Panc1 (cell line): ENCODE data around the gene DPM2. TPM values are rescaled to one million over a fixed set of nuclear protein-coding genes. Genes with fewer than 3 reads are reported as not detected.

ENCODE experiments used
- ATAC-seq: fragments of 200-7000 bp; cut with Tn5 transposase; 2 replicates; pipeline ENCODE4 v1.9.1; 2020; ENCODE audit warnings: mild to moderate bottlenecking, moderate library complexity
- BruUV-seq: library from RNA; stranded (reverse); fragments of 400-500 nt; replicated peaks from 2 replicates; lab custom pipeline; 2021; lab: Mats Ljungman, UMichigan
- CTCF ChIA-PET: fragments of 300-600 bp; sonication (Branson Sonifier 250); formaldehyde crosslinking; loops from one replicate; lab custom pipeline; 2022; ENCODE audit warnings: antibody characterized with exemption; lab: Charles Lee
- POLR2A ChIA-PET: fragments of 300-600 bp; sonication (Branson Sonifier 250); formaldehyde crosslinking; loops from one replicate; lab custom pipeline; 2022; ENCODE audit warnings: antibody characterized with exemption; lab: Charles Lee
- DNase-seq: peaks from one replicate; pipeline ENCODE4 v3.0.0-alpha.2; 2010; ENCODE audit warnings: low read depth, low spot score
- H3K27ac ChIP-seq: 2 replicates; pipeline ENCODE4 v1.5.1; 2011; ENCODE audit warnings: mild to moderate bottlenecking, low read length, inconsistent platforms
- H3K27me3 ChIP-seq: fragments of 200-500 bp; sonication (Bioruptor generic); 2 replicates; pipeline ENCODE4 v1.6.0; 2014; ENCODE audit warnings: low read length, inconsistent platforms; ENCODE audit not compliant: control insufficient read depth, insufficient read depth
- H3K36me3 ChIP-seq: fragments of 200-500 bp; sonication (Bioruptor generic); 2 replicates; pipeline ENCODE4 v1.5.1; 2014; ENCODE audit warnings: inconsistent platforms, mild to moderate bottlenecking, low read length, moderate library complexity; ENCODE audit not compliant: control insufficient read depth, insufficient read depth
- H3K4me1 ChIP-seq: 2 replicates; pipeline ENCODE4 v1.5.1; 2011; ENCODE audit warnings: inconsistent platforms, mild to moderate bottlenecking, low read length, moderate library complexity; ENCODE audit not compliant: control insufficient read depth, insufficient read depth
- H3K4me3 ChIP-seq, 2 experiments: 2 replicates each; pipeline ENCODE4 v1.5.1; 2011 to 2012; ENCODE audit warnings: low read depth in 2 of 2, low read length in 2 of 2, mild to moderate bottlenecking in 2 of 2, inconsistent platforms in 1 of 2, moderate library complexity in 1 of 2
- H3K9me3 ChIP-seq: fragments of 200-500 bp; sonication (Bioruptor generic); 2 replicates; pipeline ENCODE4 v1.5.1; 2014; ENCODE audit warnings: low read depth, mild to moderate bottlenecking, inconsistent platforms, low read length, moderate library complexity; ENCODE audit not compliant: control insufficient read depth, insufficient read depth
- REST ChIP-seq, 2 experiments: IDR thresholded peaks; 2 replicates each; pipeline ENCODE4 v1.6.1; 2011 to 2012; ENCODE audit warnings: low read depth in 2 of 2, control low read depth in 1 of 2, low read length in 1 of 2, mild to moderate bottlenecking in 1 of 2, moderate library complexity in 1 of 2; ENCODE audit not compliant: insufficient read depth in 1 of 2
- SIN3A ChIP-seq: IDR thresholded peaks from 2 replicates; pipeline ENCODE4 v1.6.1; 2012; ENCODE audit warnings: low read depth, mild to moderate bottlenecking, low read length, moderate library complexity, borderline replicate concordance; ENCODE audit not compliant: insufficient read depth
- TCF7L2 ChIP-seq: IDR thresholded peaks from 2 replicates; pipeline ENCODE4 v1.6.1; 2011; ENCODE audit warnings: mild to moderate bottlenecking, low read depth, low read length, inconsistent platforms
- in situ Hi-C: cut with HindIII; loops from 2 replicates; pipeline ENCODE4 v1.10.0; 2016; ENCODE audit warnings: low sequenced_read_pairs, low pct_unique_long_range_greater_than_20kb
- intact Hi-C: fragments of 100-400 bp; cut with micrococcal nuclease; formaldehyde crosslinking; loops from one replicate; pipeline ENCODE4 v1.10.0; 2022; ENCODE audit not compliant: unreplicated experiment
- total RNA-seq: library from RNA; stranded (reverse); gene quantifications from one replicate; pipeline ENCODE4 v1.2.1, GENCODE V29; 2021; ENCODE audit not compliant: unreplicated experiment

The DPM2 gene
- total RNA-seq, 1 experiment from 2014 or later, result 58.7 TPM

- H3K4me1 ChIP-seq, result peaks cover 26% of the 10 kb centered on the region
- ChIA-PET POLR2A (no interaction called here), CTCF (interaction anchor here (1.4 kb wide), 1 partner anchor 16 kb away, joined by 8 read pairs; no protein-coding TSS in a partner anchor)
- intact Hi-C loops, result no loop called here
- in situ Hi-C loops, result no loop called here
- DNase-seq (no peak), ATAC-seq (peak; percentile 27; the same call in 1 of the 2 replicates)
- no peaks in the 10 kb centered on the region for H3K36me3 ChIP-seq
- no peak overlapping the region for H3K4me3 ChIP-seq
- BruUV-seq, result TSS peak; percentile 56
- peak overlapping the region; percentile 74 for H3K27ac ChIP-seq
- no peaks in the 10 kb centered on the region for H3K9me3 ChIP-seq
- H3K27me3 ChIP-seq, result no peaks in the 10 kb centered on the region
- TF ChIP-seq REST (IDR thresholded peaks at IDR 0.05; ENCODE audit: insufficient read depth in 1 of 2, low read depth in 2 of 2, low read length in 1 of 2) (no peak), SIN3A (no peak), TCF7L2 (no peak)
Observed at GRCh38 chr9:127885508-127886281, 52.0 kb downstream of the DPM2 start.

Other genes with a start within 250 kb of the DPM2 start
- gene CFAP157, start 230.9 kb downstream of the DPM2 start, total RNA-seq, result not detected
- gene PTRH1, start 222.2 kb downstream of the DPM2 start, total RNA-seq, result 13.8 TPM
- 0.05 TPM for gene TTC16, start 221.8 kb downstream of the DPM2 start, total RNA-seq
- 8.2 TPM for gene TOR2A, start 202.6 kb downstream of the DPM2 start, total RNA-seq
- 0.49 TPM for gene SH2D3C, start 159.2 kb downstream of the DPM2 start, total RNA-seq
- 48.7 TPM for gene CDK9, start 151.8 kb downstream of the DPM2 start, total RNA-seq
- 56.5 TPM for gene FPGS, start 135.0 kb downstream of the DPM2 start, total RNA-seq
- gene ENG, start 83.2 kb downstream of the DPM2 start, total RNA-seq, result 25.1 TPM
- gene AK1, start 60.2 kb downstream of the DPM2 start, total RNA-seq, result 62.1 TPM
- 50.2 TPM for gene ST6GALNAC6, start 38.3 kb downstream of the DPM2 start, total RNA-seq
- gene ST6GALNAC4, start 20.8 kb downstream of the DPM2 start, total RNA-seq, result 38.0 TPM
- 7.8 TPM for gene PIP5KL1, start 7.1 kb downstream of the DPM2 start, total RNA-seq
- gene EEIG1, start 43.1 kb upstream of the DPM2 start, total RNA-seq, result 361 TPM
- gene NAIF1, start 129.5 kb upstream of the DPM2 start, total RNA-seq, result 14.6 TPM
- 10.7 TPM for gene SLC25A25, start 130.4 kb upstream of the DPM2 start, total RNA-seq
- 76.8 TPM for gene PTGES2, start 189.9 kb upstream of the DPM2 start, total RNA-seq
- gene LCN2, start 211.6 kb upstream of the DPM2 start, total RNA-seq, result 1.0 TPM
- gene BBLN, start 222.4 kb upstream of the DPM2 start, total RNA-seq, result 48.5 TPM